Renal cortical epithelial cell (primary cell): ENCODE data around the gene MTOR. TPM values are rescaled to one million over a fixed set of nuclear protein-coding genes. Genes with fewer than 3 reads are reported as not detected.
A peak's percentile ranks its signal among the peaks of the same experiment; 100 is the strongest.

Source experiments
- DNase-seq: peaks from one replicate; pipeline ENCODE4 v3.0.0-alpha.2; 2011; ENCODE audit warnings: low read depth
- total RNA-seq: library from RNA; depleted of rRNA; stranded (reverse); fragments of >200 nt; gene quantifications from 2 replicates; pipeline ENCODE4 v1.2.3, GENCODE V29; 2014

MTOR gene
- total RNA-seq, 1 donor from 2014 or later: 105 TPM

GRCh38 chr1:11280719-11281376 lies 18.5 kb upstream of the MTOR start:
- DNase-seq: no peak

GRCh38 chr1:11279630-11280029 lies 17.3 kb upstream of the MTOR start:
- no peak for DNase-seq

- DNase-seq: no peak
Observed at GRCh38 chr1:11279152-11279551, 16.8 kb upstream of the MTOR start.

DNA sequence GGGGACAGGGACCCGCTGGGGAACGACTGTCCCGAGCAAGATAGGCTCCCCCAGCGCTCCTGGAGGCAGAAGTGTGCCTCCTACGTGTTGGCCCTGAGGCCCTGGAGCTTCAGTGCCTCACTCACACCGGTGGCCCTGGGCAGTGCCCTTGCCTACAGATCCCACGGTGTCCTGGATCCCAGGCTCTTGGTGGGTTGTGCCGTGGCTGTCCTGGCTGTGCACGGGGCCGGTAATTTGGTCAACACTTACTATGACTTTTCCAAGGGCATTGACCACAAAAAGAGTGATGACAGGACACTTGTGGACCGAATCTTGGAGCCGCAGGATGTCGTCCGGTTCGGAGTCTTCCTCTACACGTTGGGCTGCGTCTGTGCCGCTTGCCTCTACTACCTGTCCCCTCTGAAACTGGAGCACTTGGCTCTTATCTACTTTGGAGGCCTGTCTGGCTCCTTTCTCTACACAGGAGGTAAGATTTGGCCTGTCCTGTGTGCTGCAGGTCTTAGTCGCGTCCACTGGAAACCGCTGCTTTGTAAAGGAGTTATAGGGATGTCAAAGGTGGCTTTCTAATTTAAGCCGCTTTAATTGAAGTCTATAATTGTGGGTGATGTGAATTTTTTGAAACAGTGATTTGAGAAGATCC lies 11.4 kb upstream of the MTOR start:
- DNase-seq: peak; percentile 9

DNA sequence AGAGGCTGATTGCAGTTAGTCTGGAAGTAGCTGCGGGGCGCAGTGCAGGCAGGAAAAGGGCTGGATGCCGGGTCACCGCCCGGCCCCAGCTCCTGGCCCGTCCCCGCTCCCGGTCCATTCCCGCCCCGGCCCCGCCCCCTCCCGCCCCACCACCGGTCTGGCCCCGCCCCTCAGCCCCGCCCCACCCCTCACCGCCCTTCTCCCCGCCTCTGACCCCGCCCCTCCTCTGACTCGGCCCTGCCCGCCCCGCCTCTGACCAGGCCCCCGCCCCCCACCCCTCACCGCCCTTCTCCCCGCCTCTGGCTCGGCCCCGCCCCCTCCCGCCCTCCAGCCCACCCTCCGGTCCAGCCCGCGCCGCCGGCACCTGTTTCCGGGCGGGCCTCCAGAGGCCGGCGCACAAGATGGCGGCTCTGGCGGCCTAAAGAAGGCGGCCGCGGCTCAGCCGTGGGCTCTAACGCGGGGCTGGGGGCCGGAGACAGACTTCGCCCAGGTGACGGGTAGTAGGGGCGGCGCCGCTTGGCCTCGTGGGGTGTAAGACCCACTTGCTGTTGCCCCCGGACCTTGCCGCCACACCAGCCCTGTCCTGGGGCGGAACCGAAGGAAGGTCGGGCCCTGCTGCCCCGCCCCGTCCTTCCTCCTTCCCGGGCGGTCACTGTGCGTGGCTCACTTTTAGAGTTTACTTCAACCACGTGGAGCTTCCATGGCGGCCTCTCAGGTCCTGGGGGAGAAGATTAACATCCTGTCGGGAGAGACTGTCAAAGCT lies 10.7 kb upstream of the MTOR start, which contains the start of gene UBIAD1:
UBIAD1 (plus strand) TSS at position 367 of the 763 bp plus-strand sequence; CDS start at position 701, 334 bp downstream.
- DNase-seq: peak; percentile 61

GRCh38 chr1:11272544-11272831 lies 10.1 kb upstream of the MTOR start:
- no peak for DNase-seq

DNA sequence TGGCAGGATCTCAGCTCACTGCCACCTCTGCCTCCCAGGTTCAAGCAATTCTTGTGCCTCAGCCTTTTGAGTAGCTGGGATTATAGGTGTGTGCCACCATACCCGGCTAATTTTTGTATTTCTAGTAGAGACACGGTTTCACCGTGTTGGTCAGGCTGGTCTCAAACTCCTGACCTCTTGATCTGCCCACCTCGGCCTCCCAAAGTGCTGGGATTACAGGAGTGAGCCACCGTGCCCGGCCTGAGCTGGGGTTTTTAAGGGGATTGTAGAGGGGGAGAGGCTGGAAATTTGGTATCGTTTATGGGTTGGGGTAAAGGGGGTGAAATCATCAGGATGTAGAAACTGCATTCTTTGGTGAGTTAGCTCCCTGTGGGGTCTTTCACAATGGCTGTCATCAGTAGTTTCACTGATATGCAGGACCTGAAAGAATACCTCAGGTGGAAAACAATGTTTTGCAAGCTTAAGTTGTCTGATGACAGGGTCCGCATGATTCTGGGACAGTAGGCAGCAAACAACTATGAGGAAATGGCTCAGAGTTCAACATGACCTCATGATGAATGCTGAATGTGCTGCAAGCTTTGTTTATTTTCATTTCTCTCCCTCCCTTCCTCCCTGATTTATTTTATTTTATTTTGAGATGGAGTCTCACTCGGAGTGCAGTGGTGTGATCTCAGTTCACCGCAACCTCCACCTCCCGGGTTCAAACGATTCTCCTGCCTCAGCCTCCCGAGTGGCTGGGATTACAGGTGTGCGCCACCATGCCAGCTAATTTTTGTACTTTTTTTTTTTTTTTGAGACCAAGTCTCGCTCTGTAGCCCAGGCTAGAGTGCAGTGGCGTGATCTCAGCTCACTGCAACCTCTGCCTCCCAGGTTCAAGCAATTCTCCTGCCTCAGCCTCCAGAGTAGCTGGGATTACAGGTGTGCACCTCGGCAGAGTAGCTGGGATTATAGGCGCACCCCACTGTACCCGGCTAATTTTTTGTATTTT lies 5.3 kb upstream of the MTOR start:
- peak; percentile 74 for DNase-seq

DNA sequence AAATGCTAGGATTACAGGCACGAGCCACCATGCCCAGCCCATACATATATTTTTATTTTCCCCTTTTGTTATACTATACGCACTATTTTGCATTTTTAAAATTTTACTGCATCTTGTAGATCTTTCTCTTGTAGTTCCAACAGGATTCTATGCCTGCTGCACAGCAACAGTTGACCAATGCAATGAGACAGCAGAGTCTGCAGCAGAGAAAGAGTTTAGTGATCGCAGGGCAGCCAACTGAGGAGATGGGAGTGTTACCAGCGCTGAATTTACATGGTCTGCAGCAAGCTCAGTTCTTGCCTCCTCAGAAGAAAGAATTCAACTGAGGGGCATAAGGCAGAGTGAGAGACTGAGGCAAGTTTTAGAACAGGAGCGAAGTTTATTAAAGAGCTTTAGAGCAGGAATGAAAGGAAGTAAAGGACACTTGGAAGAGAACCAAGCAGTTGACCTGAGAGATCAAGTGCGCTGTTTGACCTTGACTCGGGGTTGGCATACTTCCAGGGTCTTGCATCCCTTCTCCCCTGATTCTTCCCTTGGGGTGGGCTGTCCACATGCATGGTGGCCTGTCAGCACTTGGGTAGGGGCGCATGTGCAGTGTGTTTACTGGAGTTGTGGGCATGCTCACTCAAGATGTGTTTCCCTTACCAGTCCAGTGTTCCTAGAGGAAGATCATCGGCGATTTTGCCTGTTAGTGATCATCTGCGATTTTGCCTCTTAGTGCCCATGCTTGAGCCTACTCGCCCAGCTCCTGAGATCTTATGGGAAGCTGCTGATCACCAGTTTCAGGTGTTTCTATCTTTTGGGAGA lies 4.1 kb upstream of the MTOR start:
- no peak for DNase-seq

- no peak for DNase-seq
Observed at GRCh38 chr1:11256299-11256698, 6.1 kb downstream of the MTOR start.

- DNase-seq: no peak
Observed at GRCh38 chr1:11253226-11253625, 9.1 kb downstream of the MTOR start.

GRCh38 chr1:11252538-11252937 lies 9.8 kb downstream of the MTOR start:
- DNase-seq: no peak

DNA sequence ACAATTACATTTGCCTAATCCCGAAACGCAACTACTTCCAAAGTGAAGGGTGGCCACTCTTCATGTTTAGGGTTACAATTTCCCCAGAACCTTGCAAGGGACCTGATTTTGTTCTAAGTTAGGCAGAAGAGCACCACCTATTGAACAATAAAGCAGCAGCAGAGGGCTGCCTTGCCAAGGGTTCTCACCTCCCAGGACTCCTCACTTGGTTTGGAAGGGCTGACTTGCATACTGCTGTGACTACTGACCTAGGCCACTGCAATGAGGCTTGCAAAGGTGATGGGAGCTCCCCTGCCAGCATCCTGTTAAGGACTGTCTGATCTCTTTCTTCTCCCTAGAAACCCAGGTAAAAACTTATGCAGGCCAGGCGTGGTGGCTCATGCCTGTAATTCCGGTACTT lies 14.2 kb downstream of the MTOR start:
- no peak for DNase-seq

DNA sequence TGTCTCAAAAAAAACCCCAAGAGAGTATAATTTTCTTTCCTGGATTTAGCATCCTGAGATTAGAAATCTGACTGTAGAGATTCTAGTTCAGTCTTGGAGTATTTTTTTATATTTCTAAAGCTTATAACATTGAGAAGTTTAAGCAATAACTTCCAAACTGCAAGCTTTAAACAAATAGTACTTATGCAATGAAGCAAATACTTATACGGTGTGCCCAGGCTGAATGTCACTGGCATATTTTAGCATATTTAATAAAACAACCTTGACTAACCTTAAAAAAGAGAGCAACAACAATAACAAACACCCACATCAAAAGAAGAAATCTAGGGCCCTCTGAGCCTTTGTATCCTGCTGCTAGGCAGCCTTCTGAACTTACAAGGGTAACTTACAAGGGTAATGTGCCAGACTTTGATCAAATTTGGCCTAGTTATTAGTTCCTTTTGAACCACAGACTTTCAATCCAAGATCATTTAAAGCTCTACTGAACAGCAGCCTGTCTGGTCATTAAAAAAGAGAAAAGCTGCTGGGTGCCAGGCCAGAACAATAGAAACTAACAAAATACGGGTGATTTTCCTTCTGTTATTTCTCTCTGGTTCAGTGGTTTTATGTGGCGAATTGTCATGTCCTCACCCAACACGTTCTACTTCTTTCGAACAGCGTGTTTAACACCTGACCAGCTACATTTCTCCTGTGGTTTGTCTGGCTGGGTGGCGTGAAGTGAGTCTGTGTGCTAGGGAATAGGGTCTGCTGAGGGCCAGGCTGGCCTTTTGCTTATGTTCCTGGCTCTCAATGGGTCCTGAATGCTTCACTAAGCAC lies 16.2 kb downstream of the MTOR start:
- peak; percentile 47 for DNase-seq

- no peak for DNase-seq
Observed at GRCh38 chr1:11245248-11245647, 17.1 kb downstream of the MTOR start.

GRCh38 chr1:11238311-11238710 lies 24.0 kb downstream of the MTOR start:
- no peak for DNase-seq

GRCh38 chr1:11237356-11237755 lies 25.0 kb downstream of the MTOR start:
- DNase-seq: no peak

DNA sequence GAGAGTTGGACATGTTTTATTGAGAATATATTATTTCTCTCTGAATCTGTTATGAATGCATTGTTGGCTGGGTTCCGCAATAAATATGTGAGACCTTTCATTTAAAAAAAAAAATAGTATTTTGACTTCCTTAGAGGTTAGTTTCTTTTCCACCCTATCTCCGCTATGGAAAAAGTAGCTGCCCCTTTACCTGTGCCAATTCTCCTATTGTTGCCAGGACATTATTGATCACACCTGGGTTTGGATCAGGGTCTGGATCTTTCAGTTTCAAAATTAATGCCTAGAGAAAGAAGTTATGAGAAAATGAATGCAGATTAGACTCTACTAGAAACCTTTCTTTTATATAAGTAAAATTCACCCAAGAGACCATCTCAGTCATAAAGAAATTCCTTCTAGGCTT lies 29.1 kb downstream of the MTOR start:
- no peak for DNase-seq

DNA sequence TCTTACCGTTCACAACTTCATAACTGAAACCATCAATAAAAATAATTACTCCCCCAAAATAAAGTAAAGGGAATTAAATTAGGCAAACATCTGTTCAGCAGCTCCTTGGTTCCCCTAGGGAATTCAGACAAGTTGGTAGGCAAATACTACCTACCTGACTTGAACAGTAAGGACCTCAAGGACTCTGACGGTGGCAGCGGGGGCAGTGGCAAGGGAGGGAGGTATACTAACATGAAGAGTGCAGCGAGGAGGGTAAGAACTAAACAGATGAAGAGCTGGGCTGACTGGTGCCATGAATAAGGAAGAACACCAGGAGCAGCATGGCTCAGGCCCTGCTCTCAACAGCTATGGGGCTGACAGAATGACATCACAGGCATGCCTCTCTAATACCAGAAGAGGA lies 33.1 kb downstream of the MTOR start:
- DNase-seq: no peak

DNA sequence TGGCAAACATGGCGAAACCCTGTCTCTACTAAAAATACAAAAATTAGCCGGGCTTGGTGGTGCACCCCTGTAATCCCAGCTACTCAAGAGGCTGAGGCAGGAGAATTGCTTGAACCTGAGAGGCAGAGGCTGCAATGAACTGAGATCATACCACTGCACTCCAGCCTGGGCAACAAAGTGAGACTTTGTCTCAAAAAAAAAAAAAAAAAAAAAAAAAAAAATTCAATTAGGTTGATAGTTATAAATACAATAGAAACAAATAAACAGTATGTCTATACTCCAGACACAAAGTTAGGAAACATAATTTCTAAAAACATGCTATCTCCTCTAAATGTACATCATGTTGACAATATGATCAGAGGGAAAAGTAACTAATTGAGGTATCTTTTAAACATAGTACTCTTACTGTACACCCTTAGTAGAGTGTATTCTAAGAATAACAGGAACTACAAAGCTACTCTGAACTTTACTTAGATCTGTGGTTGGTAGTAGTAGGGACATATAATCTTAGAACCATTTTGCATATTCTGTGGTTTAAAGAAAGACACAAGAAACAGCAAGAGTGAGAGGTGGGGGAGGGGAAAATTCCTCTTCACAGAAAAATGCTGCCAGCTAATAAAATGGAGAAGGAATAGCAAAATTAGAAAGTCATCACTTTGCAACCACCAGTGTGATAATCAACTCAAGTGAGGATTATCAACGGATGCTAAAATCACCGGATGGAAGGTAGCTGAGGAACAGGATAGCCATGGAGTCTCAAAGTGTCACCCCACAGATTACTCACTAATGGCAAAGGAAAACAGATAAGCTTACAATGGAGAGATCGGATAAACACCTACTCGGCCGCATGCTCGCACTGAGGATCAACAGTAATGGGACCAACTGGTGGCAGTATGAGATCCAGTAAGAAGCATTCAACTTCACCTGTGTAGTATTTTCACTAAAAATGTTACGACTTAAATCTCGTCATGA lies 35.0 kb downstream of the MTOR start:
- DNase-seq: no peak
